H4 (cell line): ENCODE data around the gene AK1. TPM values are rescaled to one million over a fixed set of nuclear protein-coding genes. Genes with fewer than 3 reads are reported as not detected.

Experiments
- DNase-seq: peaks from one replicate; pipeline ENCODE4 v3.0.0-alpha.2; 2015; ENCODE audit warnings: low spot score
- total RNA-seq: library from RNA; depleted of rRNA; stranded (reverse); fragments of >200 nt; shearing (Covaris generic); gene quantifications from 2 replicates; pipeline ENCODE4 v1.2.3, GENCODE V29; 2014; rRNA removed

Gene AK1
- total RNA-seq, result 25.3 and 45.7 TPM in 2 replicates

DNA sequence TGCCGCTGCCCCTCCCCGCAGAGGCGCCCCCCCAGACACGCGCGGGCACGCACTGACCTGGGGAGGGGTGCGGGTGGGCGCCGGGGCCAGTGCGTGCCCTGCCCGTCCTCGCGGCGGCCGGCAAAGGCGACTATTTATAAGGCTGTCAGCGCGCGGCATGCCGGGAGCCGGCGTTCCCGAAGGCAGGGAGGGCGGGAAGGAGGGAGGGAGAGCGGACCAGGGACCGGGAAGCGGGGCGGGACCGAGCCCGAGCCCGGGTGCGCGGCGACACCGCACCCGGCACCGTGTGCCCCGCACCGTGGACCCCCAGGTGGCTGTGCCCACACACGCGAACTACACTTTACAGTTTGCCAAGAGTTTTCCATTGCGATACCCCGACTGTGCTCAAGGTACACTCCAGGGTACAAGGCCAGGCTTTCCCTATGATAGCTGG, at the start of gene AK1:
TSS of gene AK1 (minus strand) at position 110 of the 433 bp plus-strand sequence. CDS start 3,058 bp downstream, outside the sequence.
- DNase-seq, result no peak

- DNase-seq, result no peak
These were observed 49.4 kb upstream of the AK1 start for GRCh38 chr9:127926906-127927200.

DNA sequence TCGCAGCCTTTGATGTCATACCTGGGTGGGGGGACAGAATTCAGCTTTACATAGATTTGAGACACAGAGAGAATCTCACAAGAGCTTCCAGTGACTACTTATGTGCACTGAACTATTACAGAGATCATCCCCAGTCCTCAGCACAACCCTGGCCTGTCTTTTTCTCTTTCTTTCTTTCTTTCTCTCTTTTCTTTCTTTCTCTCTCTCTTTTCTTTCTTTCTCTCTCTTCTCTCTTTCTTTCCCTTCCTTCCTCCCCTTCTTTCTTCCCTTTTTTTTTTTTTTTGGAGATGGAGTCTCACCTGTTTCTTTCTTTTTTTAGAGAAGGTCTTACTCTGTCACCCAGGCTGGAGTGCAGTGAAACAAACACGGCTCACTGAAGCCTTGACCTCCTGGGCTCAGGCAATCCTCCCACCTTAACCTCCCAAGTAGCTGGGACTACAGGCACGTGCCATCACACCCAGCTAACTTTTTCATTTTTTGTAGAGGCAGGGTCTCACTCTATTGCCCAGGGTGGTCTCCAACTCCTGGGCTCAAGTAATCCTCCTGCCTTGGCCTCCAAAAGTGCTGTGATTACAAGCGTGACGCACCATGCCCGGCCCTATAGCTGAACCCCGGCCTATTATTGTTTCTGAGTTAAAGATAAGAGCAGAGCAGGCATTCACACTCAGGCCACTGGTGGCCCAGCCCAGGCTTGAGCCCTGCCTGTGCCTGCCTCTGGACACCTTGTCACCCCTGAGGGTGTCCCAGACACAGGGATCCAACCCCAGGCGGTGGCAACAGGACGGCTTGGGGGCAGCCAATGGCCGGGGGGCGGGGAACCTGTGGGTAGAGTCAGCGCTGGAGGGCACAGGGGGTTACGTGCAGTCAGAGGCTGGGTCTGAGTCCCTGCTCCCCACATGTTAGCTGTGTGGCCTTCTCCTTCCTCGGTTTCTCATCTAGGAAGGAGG, 48.8 kb upstream of the AK1 start:
- no peak for DNase-seq

GRCh38 chr9:127924736-127925444, 47.4 kb upstream of the AK1 start:
- no peak for DNase-seq

GRCh38 chr9:127923771-127924170, 46.3 kb upstream of the AK1 start:
- DNase-seq, result no peak

DNA sequence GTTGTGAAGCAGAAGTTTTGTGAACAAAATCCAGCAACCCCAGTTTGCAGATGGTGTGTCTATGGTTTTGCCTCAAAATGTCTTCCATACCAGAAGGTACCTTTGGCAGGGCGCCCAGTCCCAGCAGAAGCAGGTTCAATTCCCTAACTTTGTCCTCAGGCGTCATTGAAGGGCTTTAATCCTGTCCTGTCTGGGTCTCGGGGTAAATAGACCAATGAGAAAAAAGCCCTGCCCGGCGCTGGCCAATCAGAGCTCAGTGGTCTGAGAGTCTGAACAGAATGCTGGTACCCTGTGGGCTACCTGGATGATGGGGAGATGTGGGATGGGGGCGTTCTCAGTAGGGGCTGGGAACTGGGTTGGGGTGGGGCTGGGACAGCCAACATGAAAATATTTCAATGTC, 45.6 kb upstream of the AK1 start:
- no peak for DNase-seq

GRCh38 chr9:127921557-127922120, 44.2 kb upstream of the AK1 start:
- DNase-seq, result no peak

GRCh38 chr9:127920794-127921193, 43.3 kb upstream of the AK1 start:
- no peak for DNase-seq

DNA sequence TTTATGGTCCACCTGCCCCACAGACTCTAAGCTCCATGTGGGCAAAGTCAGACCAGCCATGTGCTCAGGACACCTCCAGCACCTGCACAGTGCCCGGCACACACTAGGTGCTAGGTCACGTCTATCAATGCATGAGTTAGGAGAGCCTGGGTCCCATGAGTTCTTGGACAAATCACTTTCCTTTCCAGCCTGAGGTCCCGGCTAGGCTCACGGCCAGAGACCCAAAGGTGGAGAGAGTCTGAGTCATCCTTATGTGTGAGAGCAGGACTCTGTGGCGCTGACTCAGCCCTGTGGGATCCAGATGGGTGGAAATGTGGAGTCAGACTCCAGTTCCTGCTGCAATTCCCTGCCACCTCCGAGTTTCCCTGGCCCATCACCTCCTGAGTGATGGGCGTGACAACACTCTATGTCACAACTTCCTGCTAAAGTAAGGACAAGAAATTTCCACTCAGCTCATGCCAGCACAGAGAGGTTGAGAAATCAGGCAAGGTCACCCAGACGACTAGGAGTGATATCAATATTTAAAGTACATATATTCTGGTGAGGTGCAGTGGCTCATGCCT, 41.9 kb upstream of the AK1 start:
- DNase-seq, result peak; percentile 99

GRCh38 chr9:127918183-127919107, 41.0 kb upstream of the AK1 start:
- peak; percentile 48 for DNase-seq

- no peak for DNase-seq
These were observed 40.1 kb upstream of the AK1 start for GRCh38 chr9:127917603-127918002.

GRCh38 chr9:127916720-127917581, 39.5 kb upstream of the AK1 start, which contains the start of gene ST6GALNAC4:
TSS of gene ST6GALNAC4 (minus strand) at chr9:127917041. CDS start at chr9:127916419, 622 bp downstream.
- DNase-seq, result peak; percentile 76

- DNase-seq, result no peak
These were observed 38.6 kb upstream of the AK1 start for GRCh38 chr9:127915801-127916719.

- no peak for DNase-seq
These were observed 37.9 kb upstream of the AK1 start for GRCh38 chr9:127915325-127915752.

DNA sequence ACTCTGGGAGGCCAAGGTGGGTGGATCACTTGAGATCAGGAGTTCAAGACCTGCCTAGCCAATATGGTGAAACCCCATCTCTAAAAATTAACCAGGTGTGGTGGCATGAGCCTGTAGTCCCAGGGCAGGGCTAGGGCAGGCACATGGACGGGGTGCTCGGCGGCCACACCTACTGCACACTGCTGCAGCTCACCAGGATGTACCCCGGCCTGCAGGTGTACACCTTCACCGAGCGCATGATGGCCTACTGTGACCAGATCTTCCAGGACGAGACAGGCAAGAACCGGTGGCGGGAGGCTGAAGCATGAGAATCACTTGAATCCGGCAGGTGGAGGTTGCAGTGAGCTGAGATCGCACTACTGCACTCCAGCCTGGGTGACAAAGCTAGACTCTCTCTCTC, 36.2 kb upstream of the AK1 start:
- DNase-seq, result no peak

DNA sequence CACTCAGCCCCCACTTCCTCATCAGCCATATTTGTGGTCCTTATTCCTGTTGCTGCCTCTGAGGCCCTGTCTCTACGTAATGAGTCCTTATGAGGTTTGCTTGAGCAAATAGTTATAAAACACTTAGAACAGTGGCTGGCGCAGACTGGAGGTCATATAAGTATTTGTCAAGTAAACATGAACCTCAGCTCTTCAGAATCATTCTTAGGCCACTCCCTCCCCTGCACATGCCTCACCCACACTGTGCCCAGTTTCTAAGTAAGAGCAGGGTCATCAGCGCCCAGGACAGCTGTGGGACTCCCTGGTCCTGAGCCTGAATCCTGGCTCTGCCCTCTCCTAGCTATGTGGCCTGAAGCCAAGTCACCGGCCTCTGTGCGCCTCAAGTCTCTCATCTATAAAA, 35.4 kb upstream of the AK1 start:
- no peak for DNase-seq

DNA sequence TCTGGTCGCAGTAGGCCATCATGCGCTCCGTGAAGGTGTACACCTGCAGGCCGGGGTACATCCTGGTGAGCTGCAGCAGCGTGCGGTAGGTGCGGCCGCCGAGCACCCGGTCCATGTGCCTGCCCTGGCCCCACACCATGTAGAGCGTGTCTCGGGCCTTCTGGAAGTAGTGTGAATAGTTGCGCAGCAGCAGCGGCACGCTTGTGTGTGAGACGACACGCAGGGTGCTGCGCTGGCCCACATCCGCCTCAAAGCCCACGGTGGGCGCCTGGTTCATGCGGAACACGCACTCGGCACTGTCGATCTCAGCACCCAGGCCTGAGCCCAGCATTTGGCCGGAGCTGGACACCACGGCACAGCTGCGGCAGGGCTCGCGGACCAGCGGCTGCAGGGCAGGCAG, 34.8 kb upstream of the AK1 start:
- DNase-seq, result no peak

- DNase-seq, result no peak
These were observed 33.2 kb upstream of the AK1 start for GRCh38 chr9:127910613-127911205.
